GM19328 (cell line): Measurements from ENCODE around the gene NDUFA13.

Experiments used
- ATAC-seq: cut with Tn5 transposase; IDR thresholded peaks from one replicate; pipeline ENCODE4 v1.9.1; 2021; ENCODE audit warnings: mild to moderate bottlenecking, moderate library complexity; ENCODE audit not compliant: unreplicated experiment

The NDUFA13 gene

GRCh38 chr19:19531951-19532805, 16.2 kb downstream of the NDUFA13 start:
- no peak for ATAC-seq

- ATAC-seq = no peak
Observed at GRCh38 chr19:19532806-19533701, 17.0 kb downstream of the NDUFA13 start.

GRCh38 chr19:19533841-19534240, 17.8 kb downstream of the NDUFA13 start:
- no peak for ATAC-seq

GRCh38 chr19:19534556-19535265, 18.7 kb downstream of the NDUFA13 start:
- no peak for ATAC-seq

- ATAC-seq = no peak
Observed at GRCh38 chr19:19535311-19536191, 19.5 kb downstream of the NDUFA13 start.

- ATAC-seq = no peak
Observed at GRCh38 chr19:19537075-19538048, 21.3 kb downstream of the NDUFA13 start.

- no peak for ATAC-seq
Observed at GRCh38 chr19:19538061-19538784, 22.2 kb downstream of the NDUFA13 start, which contains the start of gene CILP2. CILP2 (plus strand) TSS chr19:19538265; CDS start chr19:19538350, 85 bp downstream.

GRCh38 chr19:19538785-19539166, 22.8 kb downstream of the NDUFA13 start:
- no peak for ATAC-seq

GRCh38 chr19:19539698-19540063, 23.7 kb downstream of the NDUFA13 start:
- no peak for ATAC-seq

- ATAC-seq = no peak
Observed at GRCh38 chr19:19540064-19540714, 24.2 kb downstream of the NDUFA13 start.

- no peak for ATAC-seq
Observed at GRCh38 chr19:19540715-19541515, 24.9 kb downstream of the NDUFA13 start.

GRCh38 chr19:19541616-19542015, 25.6 kb downstream of the NDUFA13 start:
- no peak for ATAC-seq

- no peak for ATAC-seq
Observed at GRCh38 chr19:19542507-19542906, 26.5 kb downstream of the NDUFA13 start.

- no peak for ATAC-seq
Observed at GRCh38 chr19:19543101-19543500, 27.1 kb downstream of the NDUFA13 start.

GRCh38 chr19:19543640-19544039, 27.6 kb downstream of the NDUFA13 start:
- ATAC-seq = no peak

- no peak for ATAC-seq
Observed at GRCh38 chr19:19544257-19544953, 28.4 kb downstream of the NDUFA13 start.
